Midbrain (tissue), 1 donor: ENCODE data around the gene TOPORS.
A peak's percentile ranks its signal among the peaks of the same experiment; 100 is the strongest.
"Not testable (repeated sequence)": the region's sequence is repeated elsewhere in the genome, so short reads cannot be mapped to it uniquely, and the experiment has no call there.

ENCODE experiments used
- DNase-seq: peaks from one replicate; lab custom pipeline; 2025; lab: John Stamatoyannopoulos, UW

The TOPORS gene

DNA sequence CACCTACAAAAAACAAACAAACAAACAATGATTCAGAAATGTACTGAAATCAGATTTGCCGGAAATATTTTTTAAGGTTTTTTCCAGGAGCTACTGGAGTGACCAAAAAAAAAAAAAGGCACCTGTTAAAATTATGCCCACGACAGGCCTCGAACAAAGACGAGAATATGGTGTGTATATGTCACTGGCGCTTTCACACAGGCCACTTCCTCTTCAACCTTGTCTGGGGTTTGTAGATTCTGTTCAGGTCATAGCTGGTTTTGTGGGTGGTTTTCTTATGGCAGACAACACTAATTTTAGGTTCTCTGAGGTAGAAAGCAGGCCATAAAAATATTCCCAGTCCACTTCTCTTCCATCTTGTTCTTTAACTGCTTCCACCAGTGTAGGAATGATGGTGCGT is 13.6 kb upstream of the TOPORS start:
- DNase-seq, result no peak

DNA sequence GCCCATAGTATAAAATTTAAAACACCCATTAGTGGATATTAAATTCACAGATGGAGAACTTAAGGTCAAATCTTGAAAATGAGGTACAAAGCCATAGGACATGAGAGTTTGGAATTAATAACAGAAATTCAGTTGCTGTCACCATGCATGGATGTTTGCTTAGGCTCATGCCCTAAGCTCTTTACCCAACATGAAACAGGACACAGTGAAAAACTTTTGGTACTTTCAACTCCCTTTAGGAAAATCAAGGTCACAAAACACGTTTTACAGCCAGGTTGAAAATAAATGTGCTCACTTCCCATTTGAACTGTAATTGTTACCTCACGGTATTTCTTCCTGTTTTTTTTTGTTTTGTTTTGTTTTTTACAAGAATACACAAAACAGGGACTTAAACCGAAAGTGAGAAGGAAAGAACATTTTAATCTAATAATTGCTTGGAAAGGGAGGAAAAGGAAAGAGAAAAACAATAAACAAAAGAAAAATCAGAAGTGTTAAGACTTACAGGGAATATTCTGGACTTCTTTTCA is 6.1 kb upstream of the TOPORS start:
- no peak for DNase-seq

DNA sequence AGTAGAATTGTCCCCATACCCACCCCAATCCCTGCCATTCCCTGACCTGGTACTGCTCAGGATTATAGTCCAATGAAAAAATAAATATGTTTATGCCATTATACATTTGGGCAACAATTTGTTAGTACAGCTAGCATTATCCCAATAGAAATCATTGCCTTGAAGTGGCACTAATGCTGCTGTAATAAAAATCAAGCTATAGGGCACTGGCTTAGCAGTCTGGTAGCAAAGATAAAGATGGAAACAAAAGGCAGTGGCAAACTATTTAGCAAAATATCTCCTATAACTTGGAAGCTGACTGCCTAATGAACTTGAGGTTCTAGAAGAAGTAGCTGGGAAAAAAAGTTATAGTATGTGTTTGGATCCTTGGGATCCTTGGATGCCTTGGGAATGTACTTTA is 2.2 kb upstream of the TOPORS start:
- DNase-seq, result no peak

DNA sequence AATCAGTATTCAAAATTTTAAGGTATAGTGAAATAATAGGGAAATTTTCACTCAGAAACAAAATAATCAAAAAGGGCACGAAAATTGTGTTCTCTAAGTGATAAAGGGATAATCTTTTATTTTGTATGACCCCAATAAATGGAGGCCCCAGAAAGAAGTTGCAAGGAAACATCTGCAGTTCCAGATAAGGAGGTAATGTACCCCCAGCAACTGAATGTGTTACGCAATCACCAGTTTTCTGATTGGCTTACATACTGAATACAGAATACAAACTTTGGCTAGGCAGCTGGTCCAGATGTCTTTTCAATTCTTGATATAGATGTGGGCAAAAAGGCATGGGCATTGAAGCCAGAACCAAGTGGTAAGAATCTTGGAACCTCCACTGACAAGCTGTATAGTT is 1.7 kb upstream of the TOPORS start:
- no peak for DNase-seq

DNA sequence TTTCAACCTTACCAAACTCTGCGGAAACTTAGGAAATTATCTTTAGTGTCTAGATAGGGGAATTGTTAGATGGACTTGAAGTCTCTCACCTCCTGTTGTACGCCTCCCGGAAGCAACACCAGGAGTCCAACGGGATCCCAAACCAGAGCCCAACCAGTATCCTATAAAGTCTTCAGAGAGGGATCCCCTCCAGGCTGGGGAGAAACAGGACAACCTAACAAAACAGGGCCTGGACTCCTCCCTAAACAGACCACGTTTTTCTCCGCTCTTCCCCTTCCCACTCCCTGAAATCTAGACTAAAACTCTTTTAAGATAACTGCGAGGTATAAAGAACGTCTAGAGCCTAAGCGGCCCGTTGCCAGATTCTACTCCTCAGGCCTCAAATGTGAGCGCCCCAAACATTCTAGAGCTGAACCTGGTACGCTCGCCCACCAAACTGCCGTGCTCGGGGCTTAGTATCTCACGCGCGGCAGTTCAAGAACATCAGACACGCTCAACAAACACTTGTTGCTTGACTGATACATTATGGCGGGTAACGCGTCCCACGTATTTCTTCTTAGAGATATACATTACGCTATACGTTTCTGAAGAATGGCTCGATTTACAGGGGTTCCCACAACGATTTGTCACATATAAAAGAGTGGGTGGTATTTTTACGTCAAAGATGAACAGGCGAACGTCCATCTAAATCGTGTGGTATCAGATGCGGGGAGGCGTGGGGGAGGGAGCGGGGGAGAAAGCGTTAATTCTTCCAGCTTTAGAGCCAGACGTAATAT is 922 bp downstream of the TOPORS start:
- DNase-seq, result peak; percentile 69

DNA sequence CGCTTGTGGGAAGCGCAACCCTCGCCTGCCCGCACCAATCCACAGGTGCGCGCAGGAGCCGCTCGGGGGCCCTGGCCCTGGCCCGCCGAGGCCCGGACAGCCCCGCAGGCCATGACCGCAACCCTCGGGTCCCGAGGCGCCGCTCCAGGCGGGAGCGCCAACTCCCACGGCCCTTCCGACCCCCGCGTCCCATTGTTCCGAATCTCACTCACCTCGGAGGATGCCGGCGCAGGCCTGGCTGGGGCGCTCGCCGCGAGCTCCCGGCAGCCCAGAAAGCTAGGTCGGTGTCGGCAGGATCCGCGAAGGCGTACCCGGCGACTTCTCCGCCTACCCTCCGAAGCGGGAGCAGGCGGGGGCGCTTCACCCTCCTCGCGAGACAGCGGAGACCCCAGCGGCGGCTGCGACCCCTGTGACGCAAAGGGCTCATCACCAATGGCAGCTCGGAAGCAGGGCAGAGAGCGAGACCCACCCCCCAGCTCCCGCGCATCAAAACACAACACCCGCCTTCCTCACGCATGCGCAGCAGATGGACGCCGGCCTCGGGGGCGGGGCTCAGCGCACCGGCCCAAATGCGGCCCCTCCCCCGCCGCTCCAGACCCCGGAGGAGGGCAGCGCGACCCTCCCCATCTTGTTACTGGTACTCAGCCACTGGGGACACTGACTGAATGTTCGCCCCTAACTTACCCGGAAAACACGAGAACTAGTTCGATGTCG is 1.7 kb downstream of the TOPORS start:
- DNase-seq, result peak; percentile 94

DNA sequence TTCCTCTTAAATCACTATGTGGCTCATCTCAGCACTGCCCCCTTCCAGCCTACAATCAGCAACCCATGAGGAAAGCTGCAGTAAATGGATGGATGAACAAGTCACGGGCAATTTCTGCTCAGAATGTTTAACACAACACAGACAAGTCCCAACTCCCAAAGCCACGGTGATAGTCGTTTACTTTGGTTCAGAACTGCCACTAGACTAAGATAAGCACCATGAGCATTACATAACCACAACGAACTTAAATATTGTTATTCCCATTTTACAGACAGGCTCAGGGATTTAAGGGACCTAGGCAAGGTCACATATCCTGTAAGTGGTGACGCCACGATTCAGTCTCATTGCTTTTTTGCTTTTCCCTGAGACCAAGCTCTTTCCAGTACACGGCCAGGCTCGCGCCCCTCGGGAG is 2.2 kb downstream of the TOPORS start:
- DNase-seq, result peak; percentile 21

DNA sequence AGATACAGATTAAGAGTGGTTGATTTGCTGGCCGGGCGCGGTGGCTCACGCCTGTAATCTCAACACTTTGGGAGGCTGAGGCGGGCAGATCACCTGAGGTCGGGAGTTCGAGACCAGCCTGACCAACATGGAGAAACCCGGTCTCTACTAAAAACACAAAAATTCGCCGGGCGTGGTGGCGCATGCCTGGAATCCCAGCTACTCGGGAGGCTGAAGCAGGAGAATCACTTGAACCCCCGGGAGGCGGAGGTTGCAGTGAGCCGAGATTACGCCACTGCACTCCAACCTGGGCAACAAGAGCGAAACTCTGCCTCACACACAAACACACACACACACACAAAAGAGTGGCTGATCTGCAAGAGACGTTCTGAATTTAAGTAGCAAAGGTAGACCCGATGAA is 4.2 kb downstream of the TOPORS start:
- not testable (repeated sequence) for DNase-seq

DNA sequence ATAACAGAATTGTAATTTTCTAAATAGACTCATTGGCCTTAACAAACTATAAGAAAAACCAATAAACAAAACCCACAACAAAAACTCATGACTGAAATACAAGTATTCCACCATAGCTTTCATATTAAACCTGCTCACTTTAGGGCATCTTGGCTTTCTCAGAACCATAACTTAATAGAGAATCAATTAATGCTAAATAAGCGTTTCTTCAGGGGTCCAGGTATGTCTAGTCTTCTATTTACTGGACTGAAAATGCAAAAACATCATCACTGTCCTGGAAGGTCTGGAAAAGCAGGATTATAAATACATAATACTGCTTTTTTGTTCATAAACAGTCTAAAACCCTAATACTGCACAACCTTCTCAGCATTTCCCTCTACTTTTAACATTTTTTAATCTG is 6.5 kb downstream of the TOPORS start:
- DNase-seq, result no peak

DNA sequence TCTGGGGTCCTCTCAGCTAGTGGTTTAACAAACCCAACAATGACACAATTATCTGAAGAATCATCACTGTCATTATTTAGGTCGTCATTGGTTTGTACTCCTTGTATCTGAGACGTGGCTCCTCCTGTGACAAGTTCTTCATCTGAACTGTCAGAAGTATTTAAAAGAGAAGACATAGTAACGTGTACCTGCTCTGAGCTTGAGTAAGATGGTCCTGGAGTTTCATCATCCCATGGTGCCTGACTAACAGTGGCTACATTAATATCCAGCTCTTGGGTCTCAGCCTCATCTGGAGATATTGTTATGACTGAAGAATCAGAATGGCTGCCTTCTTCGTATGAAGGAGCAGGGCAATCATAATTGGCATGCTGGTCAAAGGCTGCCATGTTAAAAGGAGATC is 9.3 kb downstream of the TOPORS start:
- DNase-seq, result no peak

DNA sequence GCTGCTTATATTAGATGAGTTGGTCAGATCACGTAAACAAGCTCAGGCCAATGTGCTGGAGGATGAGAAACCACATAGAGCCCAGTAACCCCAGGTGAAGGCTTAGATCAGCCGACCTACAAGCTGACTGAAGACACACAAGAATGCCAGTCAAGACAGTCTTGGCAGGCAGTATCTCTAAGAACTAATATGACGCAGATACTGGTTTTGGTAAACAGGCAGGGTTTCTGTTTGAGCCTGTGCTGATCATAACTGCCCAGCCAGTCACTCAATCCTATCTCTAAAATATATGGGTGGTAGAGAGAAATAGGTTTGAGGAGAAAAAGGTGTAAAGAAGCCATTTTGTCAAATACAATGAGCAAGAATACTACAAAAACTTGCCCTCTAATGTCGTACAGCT is 18.6 kb downstream of the TOPORS start:
- DNase-seq, result no peak

DNA sequence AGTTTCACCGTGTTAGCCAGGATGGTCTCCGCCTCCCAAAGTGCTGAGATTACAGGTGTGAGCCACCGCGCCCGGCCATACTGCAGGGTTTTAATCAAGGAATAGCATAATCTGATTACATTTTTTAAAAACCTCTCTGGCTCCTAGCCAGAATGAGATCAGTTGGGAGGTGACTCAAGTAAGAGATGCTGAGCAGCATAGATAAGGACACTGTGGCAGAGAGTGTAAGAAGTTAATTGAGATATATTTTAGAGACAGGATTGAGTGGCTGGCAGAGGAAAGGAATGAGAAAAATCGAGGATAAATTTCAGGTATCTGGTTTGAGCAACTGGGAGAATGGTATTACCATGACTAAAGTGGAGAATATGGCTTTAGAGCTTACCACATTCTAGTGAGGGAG is 19.1 kb downstream of the TOPORS start:
- DNase-seq, result no peak

DNA sequence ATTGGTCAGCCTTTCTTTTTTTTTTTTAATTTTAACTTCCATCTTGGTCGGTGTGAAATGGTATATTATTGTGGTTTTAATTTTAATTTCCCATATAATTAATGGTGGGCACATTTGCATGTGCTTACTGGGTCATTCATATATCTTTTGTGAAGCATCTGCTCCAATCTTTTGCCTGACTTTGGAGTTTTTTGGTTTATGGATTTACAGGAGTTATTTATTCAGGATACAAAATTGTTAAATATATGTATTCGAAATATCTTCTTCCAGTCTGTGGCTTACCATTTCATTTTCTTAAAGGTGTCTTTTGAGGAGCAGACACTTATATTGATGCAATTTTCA is 25.7 kb downstream of the TOPORS start:
- DNase-seq, result no peak

DNA sequence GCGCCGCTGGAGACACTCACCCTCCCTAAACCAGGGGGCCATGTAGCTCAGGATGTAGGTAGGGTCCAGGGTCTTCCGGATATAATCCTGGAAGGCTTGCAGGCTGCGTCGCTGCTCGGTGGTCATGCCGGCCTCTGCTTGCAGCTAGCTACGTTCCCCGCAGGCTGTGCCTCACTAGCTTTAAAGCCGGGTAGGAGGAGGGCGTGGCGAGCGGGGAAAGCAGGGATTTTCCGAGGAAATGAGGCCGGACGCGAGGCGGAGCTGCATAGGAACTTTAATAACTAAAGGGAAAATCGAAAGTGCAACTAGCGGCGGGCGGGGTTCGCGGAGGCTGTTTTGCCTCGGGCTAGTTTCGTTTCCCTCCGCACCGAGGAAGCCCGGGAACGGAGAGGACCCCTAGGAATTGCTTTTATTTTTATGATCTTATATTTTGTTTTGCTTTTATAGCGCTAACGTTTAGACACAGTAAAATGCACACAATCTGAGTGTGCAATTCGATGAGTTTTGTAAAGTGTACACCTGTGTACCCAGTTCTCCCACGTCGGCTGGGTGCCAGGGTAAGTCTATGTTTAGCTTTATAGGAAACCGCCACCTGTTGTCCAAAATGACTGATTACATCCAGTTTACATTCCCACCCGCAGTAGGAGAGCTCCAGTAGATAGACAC is 26.2 kb downstream of the TOPORS start, which contains the start of gene RIGI:
RIGI (minus strand) TSS at position 156 of the 666 bp plus-strand sequence; CDS start at position 126, 30 bp downstream.
- peak; percentile 88 for DNase-seq

DNA sequence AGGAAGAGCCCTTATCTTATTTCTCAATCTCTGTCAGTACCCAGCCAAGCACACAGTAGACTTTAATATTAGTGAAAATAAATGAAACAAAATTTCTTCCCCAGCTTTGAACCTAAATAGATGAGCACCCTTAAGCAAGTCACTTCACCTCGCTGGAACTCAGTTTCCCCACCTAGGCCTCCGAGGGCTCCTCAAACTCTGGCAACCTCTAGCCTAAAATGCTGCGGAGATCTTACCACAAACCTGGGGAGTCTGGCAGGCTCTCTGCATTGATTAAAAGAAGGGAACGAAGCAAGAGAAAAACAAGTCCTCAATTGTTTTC is 26.7 kb downstream of the TOPORS start:
- DNase-seq, result no peak

DNA sequence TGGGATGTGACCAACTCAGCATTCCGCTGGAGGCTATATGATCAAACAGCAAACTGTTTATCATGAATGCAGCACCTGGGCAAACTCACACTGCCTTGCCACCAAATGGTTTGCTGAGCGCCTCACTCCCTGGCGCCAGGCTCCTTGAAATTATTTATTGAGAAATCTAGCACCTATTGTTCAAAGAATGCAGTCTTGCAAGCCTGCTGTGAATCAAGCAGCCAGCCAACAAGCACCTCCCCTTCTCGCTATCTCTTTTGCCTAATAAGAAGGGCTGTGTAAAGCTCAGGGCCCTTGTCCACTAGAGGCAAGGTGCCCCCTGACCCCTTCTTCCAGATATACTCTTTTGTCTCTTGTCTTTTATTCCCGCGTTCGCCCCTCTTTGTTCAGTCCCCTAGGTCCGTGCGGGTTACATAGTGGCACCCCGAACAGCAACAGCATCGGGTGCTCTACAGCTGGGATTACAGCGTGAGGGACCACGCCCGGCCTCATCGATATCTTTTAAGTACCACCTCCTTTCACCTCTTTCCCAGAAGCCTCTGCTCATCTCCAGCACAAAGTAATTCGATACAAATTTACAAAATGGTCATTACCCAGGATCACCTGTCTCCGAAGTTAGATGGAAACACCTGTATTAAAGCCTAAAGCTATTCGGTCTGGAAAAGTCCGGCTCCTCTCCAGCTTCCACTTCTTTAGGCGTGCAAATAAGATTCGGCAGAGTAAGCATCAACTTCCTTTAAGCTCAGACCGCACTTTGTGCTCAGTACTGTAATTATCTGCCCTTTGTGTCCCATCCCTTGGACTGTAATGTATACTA is 27.3 kb downstream of the TOPORS start:
- DNase-seq, result no peak

DNA sequence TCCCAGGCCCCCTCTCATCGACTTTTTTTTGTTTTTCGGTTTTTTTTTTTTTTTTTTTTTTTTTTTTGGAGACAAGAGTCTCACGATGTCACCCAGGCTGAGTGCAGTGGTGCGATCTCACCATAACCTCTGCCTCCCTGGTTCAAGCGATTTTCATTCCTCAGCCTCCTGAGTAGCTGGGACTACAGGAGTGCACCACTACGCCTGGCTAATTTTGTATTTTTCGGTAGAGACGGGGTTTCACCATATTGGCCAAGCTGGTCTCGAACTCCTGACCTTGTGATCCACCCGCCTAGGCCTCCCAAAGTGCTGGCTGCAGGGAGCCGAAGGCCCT is 27.9 kb downstream of the TOPORS start:
- not testable (repeated sequence) for DNase-seq

DNA sequence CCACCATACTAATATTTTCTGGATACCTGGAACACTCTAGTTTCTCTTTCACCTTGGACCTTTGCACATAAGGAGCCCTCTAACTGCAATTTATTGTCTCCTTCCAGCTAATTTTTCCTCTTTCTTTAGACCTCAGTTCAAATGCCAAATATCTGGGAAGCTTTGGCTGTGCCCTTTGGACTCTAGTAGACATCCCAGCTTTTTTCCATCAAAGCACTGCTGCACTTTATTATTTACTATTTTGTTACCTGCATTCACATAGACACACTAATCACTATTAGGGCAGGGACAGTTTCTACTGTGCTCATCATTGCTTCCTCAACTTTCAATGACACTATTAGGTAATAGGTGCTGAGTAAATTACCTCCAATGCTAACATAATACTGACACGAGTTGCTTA is 28.5 kb downstream of the TOPORS start:
- DNase-seq, result no peak

DNA sequence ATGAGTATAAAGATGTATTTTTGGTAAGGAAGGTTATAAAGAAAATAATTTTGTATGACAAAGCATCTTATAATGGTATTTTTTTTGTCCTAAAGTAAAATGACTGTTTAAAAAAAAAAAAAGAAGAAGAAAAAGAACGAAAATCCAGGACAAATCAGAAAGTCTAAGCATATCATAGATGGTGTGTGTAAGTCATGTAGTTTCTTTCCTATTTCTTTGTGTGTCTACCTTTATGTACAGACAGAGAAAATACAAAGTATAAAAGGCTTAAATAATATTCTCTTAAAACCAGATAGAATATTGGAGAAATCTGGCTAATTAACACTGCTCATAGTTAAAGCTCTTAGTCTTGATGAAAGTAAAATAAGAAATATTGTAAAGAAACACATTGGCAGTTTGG is 34.1 kb downstream of the TOPORS start:
- DNase-seq, result no peak

DNA sequence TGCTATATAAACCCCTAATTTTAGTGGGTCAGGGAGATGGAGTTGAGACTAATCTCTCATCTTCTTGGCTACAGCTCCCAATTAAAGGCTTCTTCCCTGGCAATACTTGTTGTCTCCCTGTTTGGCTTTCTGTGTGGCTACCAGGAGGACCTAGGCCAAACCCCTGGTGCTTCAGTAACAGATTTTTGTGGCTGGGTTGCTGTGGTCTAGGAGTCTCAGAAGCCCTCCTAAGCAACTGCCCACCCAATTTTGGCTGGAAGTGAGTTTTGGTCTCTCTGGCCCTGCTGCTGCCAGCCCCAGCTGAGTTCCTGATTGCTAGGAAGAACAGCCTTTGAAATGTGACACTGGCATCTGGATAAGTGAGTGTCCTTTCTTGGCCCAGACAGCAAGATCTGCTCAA is 36.1 kb downstream of the TOPORS start:
- DNase-seq, result no peak

DNA sequence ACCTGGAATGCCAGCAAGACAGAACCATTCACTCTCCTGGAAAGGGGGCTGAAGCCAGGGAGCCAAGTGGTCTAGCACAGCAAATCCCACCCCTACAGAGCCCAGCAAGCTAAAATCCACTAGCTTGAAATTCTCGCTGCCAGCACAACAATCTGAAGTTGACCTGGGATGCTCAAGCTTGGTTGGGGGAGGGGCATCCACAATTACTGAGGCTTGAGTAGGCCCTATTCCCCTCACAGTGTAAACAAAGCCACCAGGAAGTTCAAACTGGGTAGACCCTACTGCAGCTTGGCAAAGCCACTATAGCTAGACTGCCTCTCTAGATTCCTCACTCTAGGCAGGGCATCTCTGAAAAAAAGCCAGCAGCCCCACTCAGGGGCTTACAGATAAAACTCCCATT is 43.7 kb downstream of the TOPORS start:
- no peak for DNase-seq

DNA sequence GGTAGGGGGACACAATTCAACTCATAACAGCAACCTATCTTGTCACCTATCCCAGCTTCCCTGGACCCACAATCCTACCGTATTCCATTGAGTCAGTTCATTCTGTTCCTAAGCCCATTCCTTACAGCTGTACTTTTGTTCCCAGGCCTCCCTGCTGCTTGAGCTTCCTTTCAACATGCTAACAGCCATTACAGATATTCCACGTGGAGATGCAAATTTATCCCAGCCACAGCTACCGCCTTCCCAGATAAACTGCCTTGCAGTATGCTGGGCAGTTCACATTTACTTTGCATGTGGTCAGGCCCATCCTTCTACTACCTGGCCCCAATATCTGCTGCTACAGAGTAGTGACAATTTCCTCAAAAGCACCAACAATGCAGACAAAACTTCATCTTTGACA is 49.4 kb downstream of the TOPORS start:
- no peak for DNase-seq
